GM23338 (cell line): ENCODE data around the gene IQCK. TPM values are rescaled to one million over a fixed set of nuclear protein-coding genes. Genes with fewer than 3 reads are reported as not detected.

Experiments
- ATAC-seq: fragments of 200-7000 bp; cut with Tn5 transposase; 3 replicates; pipeline ENCODE4 v1.9.1; 2020
- DNase-seq: peaks from one replicate; pipeline ENCODE4 v3.0.0-alpha.2; 2015; ENCODE audit warnings: low spot score
- H2AFZ ChIP-seq: fragments of 200-600 bp; sonication (generic); 2 replicates; pipeline ENCODE4 v1.8.0; 2016; ENCODE audit warnings: antibody characterized with exemption, mild to moderate bottlenecking, moderate library complexity
- H3F3A ChIP-seq: fragments of 200-600 bp; sonication (generic); replicated peaks from 2 replicates; pipeline ENCODE4 v1.8.0; 2017; ENCODE audit warnings: antibody characterized with exemption, mixed run types, low read depth
- H3K27ac ChIP-seq: fragments of 200-600 bp; sonication (generic); 2 replicates; pipeline ENCODE4 v1.6.1; 2016; ENCODE audit warnings: low read depth
- H3K27me3 ChIP-seq: fragments of 200-600 bp; sonication (generic); 2 replicates; pipeline ENCODE4 v1.8.0; 2016; ENCODE audit warnings: mild to moderate bottlenecking, mixed run types, moderate library complexity; ENCODE audit not compliant: insufficient read depth
- H3K36me3 ChIP-seq: fragments of 200-600 bp; sonication (generic); 2 replicates; pipeline ENCODE4 v1.8.0; 2016; ENCODE audit warnings: mild to moderate bottlenecking; ENCODE audit not compliant: insufficient read depth
- H3K4me1 ChIP-seq: fragments of 200-600 bp; sonication (generic); 2 replicates; pipeline ENCODE4 v1.8.0; 2016; ENCODE audit warnings: mild to moderate bottlenecking, moderate library complexity; ENCODE audit not compliant: insufficient read depth
- H3K4me2 ChIP-seq: fragments of 200-600 bp; sonication (generic); 2 replicates; pipeline ENCODE4 v1.7.1; 2017; ENCODE audit warnings: mixed run types
- H3K4me3 ChIP-seq: fragments of 200-600 bp; sonication (generic); 2 replicates; pipeline ENCODE4 v1.6.1; 2016; ENCODE audit warnings: mixed run types
- H3K79me2 ChIP-seq: fragments of 200-600 bp; sonication (generic); replicated peaks from 2 replicates; pipeline ENCODE4 v1.8.0; 2017; ENCODE audit warnings: mild to moderate bottlenecking; ENCODE audit not compliant: insufficient read depth
- H3K9me2 ChIP-seq: fragments of 200-600 bp; sonication (generic); 2 replicates; pipeline ENCODE4 v1.8.0; 2017; ENCODE audit not compliant: insufficient read depth
- H4K20me1 ChIP-seq: fragments of 200-600 bp; sonication (generic); replicated peaks from 2 replicates; pipeline ENCODE4 v1.8.0; 2017; ENCODE audit warnings: mild to moderate bottlenecking; ENCODE audit not compliant: insufficient read depth
- H3K27ac Mint-ChIP-seq: 2 replicates; pipeline ENCODE4 v1.8.0; 2020; ENCODE audit warnings: inconsistent platforms, mild to moderate bottlenecking, moderate library complexity, mixed read lengths
- H3K27me3 Mint-ChIP-seq: 3 replicates; pipeline ENCODE4 v1.8.0; 2022; ENCODE audit warnings: low read depth, mild to moderate bottlenecking, moderate library complexity, mixed read lengths, inconsistent platforms; ENCODE audit not compliant: insufficient read depth, poor library complexity
- H3K36me3 Mint-ChIP-seq: 3 replicates; pipeline ENCODE4 v1.8.0; 2021; ENCODE audit warnings: low read depth, mild to moderate bottlenecking, inconsistent platforms, moderate library complexity, mixed read lengths
- H3K4me1 Mint-ChIP-seq: 3 replicates; pipeline ENCODE4 v1.8.0; 2020; ENCODE audit warnings: mild to moderate bottlenecking, inconsistent platforms, mixed read lengths
- H3K4me3 Mint-ChIP-seq: 3 replicates; pipeline ENCODE4 v1.8.0; 2021; ENCODE audit warnings: moderate library complexity, mild to moderate bottlenecking, inconsistent platforms, mixed read lengths
- H3K9me3 Mint-ChIP-seq: 3 replicates; pipeline ENCODE4 v1.8.0; 2020; ENCODE audit warnings: moderate library complexity, mild to moderate bottlenecking, inconsistent platforms, mixed read lengths
- CREB1 ChIP-seq: fragments of 250-450 bp; sonication (Bioruptor Pico); IDR thresholded peaks from 2 replicates; pipeline ENCODE4 v1.5.0; 2020; ENCODE audit warnings: low read depth, mild to moderate bottlenecking, moderate library complexity
- ETS1 ChIP-seq: IDR thresholded peaks from 2 replicates; pipeline ENCODE4 v1.6.1; 2016; ENCODE audit warnings: antibody characterized with exemption
- EZH2 ChIP-seq: fragments of 200-600 bp; sonication (generic); IDR thresholded peaks from one replicate; pipeline ENCODE4 v1.8.0; 2017; ENCODE audit warnings: antibody characterized with exemption, mild to moderate bottlenecking, low read depth; ENCODE audit not compliant: unreplicated experiment
- EZH2phosphoT487 ChIP-seq: fragments of 200-600 bp; sonication (generic); IDR thresholded peaks from one replicate; pipeline ENCODE4 v1.8.1; 2018; ENCODE audit warnings: antibody characterized with exemption; ENCODE audit not compliant: unreplicated experiment
- JUNB ChIP-seq: IDR thresholded peaks from one replicate; pipeline ENCODE4 v1.6.1; 2016; ENCODE audit warnings: antibody characterized with exemption; ENCODE audit not compliant: unreplicated experiment
- NANOG ChIP-seq: IDR thresholded peaks from 2 replicates; pipeline ENCODE4 v1.6.1; 2016; ENCODE audit warnings: antibody characterized with exemption, borderline replicate concordance
- POLR2AphosphoS5 ChIP-seq: IDR thresholded peaks from 2 replicates; pipeline ENCODE4 v1.6.1; 2016; ENCODE audit warnings: antibody characterized with exemption, low read depth
- REST ChIP-seq: IDR thresholded peaks from one replicate; pipeline ENCODE4 v1.6.1; 2018; ENCODE audit warnings: antibody characterized with exemption; ENCODE audit not compliant: unreplicated experiment
- STAT1 ChIP-seq: IDR thresholded peaks from one replicate; pipeline ENCODE4 v1.6.1; 2016; ENCODE audit warnings: antibody characterized with exemption; ENCODE audit not compliant: unreplicated experiment
- ZNF114 ChIP-seq: fragments of 250-450 bp; sonication (Bioruptor Pico); IDR thresholded peaks from 2 replicates; pipeline ENCODE4 v1.5.0; 2020; ENCODE audit warnings: mild to moderate bottlenecking, moderate library complexity
- ZNF331 ChIP-seq: fragments of 250-450 bp; sonication (Bioruptor Pico); IDR thresholded peaks from 2 replicates; pipeline ENCODE4 v1.5.0; 2020; ENCODE audit warnings: low read depth, mild to moderate bottlenecking, moderate library complexity
- polyA plus RNA-seq: library from polyadenylated mRNA; unstranded; fragments of >200 nt; fragmentation: Nextera tagmentation; extraction: Ambion mirVana; gene quantifications from 2 replicates; pipeline ENCODE4 v1.2.1, GENCODE V29; 2016
- total RNA-seq: library from RNA; depleted of rRNA; stranded (reverse); fragments of >200 nt; shearing (Covaris generic); gene quantifications from 2 replicates; pipeline ENCODE4 v1.2.3, GENCODE V29; 2014
- TF ChIP-seq, protein P1 (sequence below), 2 experiments: fragments of 200-600 bp in 1 of 2; sonication (generic) in 1 of 2; conservative IDR thresholded peaks; 2 replicates each; pipeline versions ENCODE4 v1.5.1 to v1.6.1; 2016 to 2017; ENCODE audit warnings: antibody characterized with exemption in 2 of 2, low read depth in 2 of 2, mild to moderate bottlenecking in 2 of 2, moderate library complexity in 1 of 2
- TF ChIP-seq, protein P2 (sequence below): fragments of 250-450 bp; sonication (Bioruptor Pico); IDR thresholded peaks from 2 replicates; pipeline ENCODE4 v1.5.0; 2020; ENCODE audit warnings: mild to moderate bottlenecking, moderate library complexity

IQCK gene
- total and polyA plus RNA-seq, 2 experiments from 2014 or later: 7.6 to 10.0 TPM

GRCh38 chr16:19859603-19860002 lies 141.5 kb downstream of the IQCK start:
- DNase-seq (peak; percentile 11), ATAC-seq (no peak)
- Histone ChIP-seq H3K27me3 (no peaks in the 10 kb centered on the region), H3K9me2 (no peaks in the 10 kb centered on the region), H2AFZ (no peak overlapping the region), H3K36me3 (0 out of 2 replicates have a peak, but pooled peaks cover 7% of the 10 kb centered on the region), H4K20me1 (no peaks in the 10 kb centered on the region), H3F3A (peaks cover 32% of the 10 kb centered on the region), H3K4me2 (peak overlapping the region; percentile 36), H3K79me2 (peaks cover 25% of the 10 kb centered on the region), H3K27ac (peak overlapping the region; percentile 99), H3K4me3 (peak overlapping the region; percentile 15; the same call in 1 of the 2 replicates), H3K4me1 (peaks cover 77% of the 10 kb centered on the region)
- Mint-ChIP-seq H3K9me3 (no peaks in the 10 kb centered on the region; the same call in 2 of the 3 replicates), H3K4me3 (peak overlapping the region; percentile 68; the same call in 2 of the 3 replicates), H3K27me3 (peaks cover 6% of the 10 kb centered on the region), H3K4me1 (peaks cover 83% of the 10 kb centered on the region), H3K36me3 (peaks cover 79% of the 10 kb centered on the region), H3K27ac (peak overlapping the region; percentile 99)
- TF ChIP-seq POLR2AphosphoS5: no peak
- no peak for TF ChIP-seq EZH2
- no peak for TF ChIP-seq JUNB
- TF ChIP-seq STAT1: no peak
- TF ChIP-seq EZH2phosphoT487: no peak
- TF ChIP-seq, protein P1, sequence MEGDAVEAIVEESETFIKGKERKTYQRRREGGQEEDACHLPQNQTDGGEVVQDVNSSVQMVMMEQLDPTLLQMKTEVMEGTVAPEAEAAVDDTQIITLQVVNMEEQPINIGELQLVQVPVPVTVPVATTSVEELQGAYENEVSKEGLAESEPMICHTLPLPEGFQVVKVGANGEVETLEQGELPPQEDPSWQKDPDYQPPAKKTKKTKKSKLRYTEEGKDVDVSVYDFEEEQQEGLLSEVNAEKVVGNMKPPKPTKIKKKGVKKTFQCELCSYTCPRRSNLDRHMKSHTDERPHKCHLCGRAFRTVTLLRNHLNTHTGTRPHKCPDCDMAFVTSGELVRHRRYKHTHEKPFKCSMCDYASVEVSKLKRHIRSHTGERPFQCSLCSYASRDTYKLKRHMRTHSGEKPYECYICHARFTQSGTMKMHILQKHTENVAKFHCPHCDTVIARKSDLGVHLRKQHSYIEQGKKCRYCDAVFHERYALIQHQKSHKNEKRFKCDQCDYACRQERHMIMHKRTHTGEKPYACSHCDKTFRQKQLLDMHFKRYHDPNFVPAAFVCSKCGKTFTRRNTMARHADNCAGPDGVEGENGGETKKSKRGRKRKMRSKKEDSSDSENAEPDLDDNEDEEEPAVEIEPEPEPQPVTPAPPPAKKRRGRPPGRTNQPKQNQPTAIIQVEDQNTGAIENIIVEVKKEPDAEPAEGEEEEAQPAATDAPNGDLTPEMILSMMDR (conservative IDR thresholded peaks at IDR 0.05; ENCODE audit: low read depth in 2 of 2): no peak
- no peak for TF ChIP-seq CREB1 (CRISPR knock-in tag)
- no peak for TF ChIP-seq ZNF331 (CRISPR knock-in tag)
- TF ChIP-seq ZNF114 (CRISPR knock-in tag): no peak
- no peak for TF ChIP-seq REST
- TF ChIP-seq NANOG: no peak
- TF ChIP-seq, protein P2, sequence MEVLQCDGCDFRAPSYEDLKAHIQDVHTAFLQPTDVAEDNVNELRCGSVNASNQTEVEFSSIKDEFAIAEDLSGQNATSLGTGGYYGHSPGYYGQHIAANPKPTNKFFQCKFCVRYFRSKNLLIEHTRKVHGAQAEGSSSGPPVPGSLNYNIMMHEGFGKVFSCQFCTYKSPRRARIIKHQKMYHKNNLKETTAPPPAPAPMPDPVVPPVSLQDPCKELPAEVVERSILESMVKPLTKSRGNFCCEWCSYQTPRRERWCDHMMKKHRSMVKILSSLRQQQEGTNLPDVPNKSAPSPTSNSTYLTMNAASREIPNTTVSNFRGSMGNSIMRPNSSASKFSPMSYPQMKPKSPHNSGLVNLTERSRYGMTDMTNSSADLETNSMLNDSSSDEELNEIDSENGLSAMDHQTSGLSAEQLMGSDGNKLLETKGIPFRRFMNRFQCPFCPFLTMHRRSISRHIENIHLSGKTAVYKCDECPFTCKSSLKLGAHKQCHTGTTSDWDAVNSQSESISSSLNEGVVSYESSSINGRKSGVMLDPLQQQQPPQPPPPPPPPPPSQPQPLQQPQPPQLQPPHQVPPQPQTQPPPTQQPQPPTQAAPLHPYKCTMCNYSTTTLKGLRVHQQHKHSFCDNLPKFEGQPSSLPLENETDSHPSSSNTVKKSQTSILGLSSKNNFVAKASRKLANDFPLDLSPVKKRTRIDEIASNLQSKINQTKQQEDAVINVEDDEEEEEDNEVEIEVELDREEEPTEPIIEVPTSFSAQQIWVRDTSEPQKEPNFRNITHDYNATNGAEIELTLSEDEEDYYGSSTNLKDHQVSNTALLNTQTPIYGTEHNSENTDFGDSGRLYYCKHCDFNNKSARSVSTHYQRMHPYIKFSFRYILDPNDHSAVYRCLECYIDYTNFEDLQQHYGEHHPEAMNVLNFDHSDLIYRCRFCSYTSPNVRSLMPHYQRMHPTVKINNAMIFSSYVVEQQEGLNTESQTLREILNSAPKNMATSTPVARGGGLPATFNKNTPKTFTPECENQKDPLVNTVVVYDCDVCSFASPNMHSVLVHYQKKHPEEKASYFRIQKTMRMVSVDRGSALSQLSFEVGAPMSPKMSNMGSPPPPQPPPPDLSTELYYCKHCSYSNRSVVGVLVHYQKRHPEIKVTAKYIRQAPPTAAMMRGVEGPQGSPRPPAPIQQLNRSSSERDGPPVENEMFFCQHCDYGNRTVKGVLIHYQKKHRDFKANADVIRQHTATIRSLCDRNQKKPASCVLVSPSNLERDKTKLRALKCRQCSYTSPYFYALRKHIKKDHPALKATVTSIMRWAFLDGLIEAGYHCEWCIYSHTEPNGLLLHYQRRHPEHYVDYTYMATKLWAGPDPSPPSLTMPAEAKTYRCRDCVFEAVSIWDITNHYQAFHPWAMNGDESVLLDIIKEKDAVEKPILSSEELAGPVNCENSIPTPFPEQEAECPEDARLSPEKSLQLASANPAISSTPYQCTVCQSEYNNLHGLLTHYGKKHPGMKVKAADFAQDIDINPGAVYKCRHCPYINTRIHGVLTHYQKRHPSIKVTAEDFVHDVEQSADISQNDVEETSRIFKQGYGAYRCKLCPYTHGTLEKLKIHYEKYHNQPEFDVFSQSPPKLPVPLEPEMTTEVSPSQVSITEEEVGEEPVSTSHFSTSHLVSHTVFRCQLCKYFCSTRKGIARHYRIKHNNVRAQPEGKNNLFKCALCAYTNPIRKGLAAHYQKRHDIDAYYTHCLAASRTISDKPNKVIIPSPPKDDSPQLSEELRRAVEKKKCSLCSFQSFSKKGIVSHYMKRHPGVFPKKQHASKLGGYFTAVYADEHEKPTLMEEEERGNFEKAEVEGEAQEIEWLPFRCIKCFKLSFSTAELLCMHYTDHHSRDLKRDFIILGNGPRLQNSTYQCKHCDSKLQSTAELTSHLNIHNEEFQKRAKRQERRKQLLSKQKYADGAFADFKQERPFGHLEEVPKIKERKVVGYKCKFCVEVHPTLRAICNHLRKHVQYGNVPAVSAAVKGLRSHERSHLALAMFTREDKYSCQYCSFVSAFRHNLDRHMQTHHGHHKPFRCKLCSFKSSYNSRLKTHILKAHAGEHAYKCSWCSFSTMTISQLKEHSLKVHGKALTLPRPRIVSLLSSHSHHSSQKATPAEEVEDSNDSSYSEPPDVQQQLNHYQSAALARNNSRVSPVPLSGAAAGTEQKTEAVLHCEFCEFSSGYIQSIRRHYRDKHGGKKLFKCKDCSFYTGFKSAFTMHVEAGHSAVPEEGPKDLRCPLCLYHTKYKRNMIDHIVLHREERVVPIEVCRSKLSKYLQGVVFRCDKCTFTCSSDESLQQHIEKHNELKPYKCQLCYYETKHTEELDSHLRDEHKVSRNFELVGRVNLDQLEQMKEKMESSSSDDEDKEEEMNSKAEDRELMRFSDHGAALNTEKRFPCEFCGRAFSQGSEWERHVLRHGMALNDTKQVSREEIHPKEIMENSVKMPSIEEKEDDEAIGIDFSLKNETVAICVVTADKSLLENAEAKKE (CRISPR knock-in tag): no peak
- TF ChIP-seq ETS1: no peak
